DMS 273 (cell line): ENCODE measurements around the gene RBMY1F.
"Not testable (repeated sequence)": the region's sequence is repeated elsewhere in the genome, so short reads cannot be mapped to it uniquely, and the experiment has no call there.

Source experiments
- DNase-seq: peaks from one replicate; lab custom pipeline; 2025; ENCODE audit not compliant: unreplicated experiment; lab: John Stamatoyannopoulos, UW

Gene RBMY1F

GRCh38 chrY:22182823-22183222, at the start of gene RBMY1F:
Gene RBMY1F (minus strand): TSS chrY:22182923. CDS start chrY:22180969, 1,954 bp downstream.
- not testable (repeated sequence) for DNase-seq

- not testable (repeated sequence) for DNase-seq
Measured at GRCh38 chrY:22151144-22151543, 31.6 kb downstream of the RBMY1F start.

GRCh38 chrY:22141011-22141695, 41.6 kb downstream of the RBMY1F start:
- not testable (repeated sequence) for DNase-seq

- DNase-seq: not testable (repeated sequence)
Measured at GRCh38 chrY:22134719-22135118, 48.0 kb downstream of the RBMY1F start.

- DNase-seq: not testable (repeated sequence)
Measured at GRCh38 chrY:22130494-22130893, 52.2 kb downstream of the RBMY1F start.
